Colon (tissue), 2 donors: ENCODE results near the gene SMARCC1.
"Not testable (repeated sequence)": the region's sequence is repeated elsewhere in the genome, so short reads cannot be mapped to it uniquely, and the experiment has no call there.

Source experiments
- FAIRE-seq: peaks from 2 replicates; lab custom pipeline; 2012; peaks lifted over from hg19 to GRCh38; lab: Jason Lieb, UNC
- donor health status: control.
- donor health status: control.

Gene SMARCC1

DNA sequence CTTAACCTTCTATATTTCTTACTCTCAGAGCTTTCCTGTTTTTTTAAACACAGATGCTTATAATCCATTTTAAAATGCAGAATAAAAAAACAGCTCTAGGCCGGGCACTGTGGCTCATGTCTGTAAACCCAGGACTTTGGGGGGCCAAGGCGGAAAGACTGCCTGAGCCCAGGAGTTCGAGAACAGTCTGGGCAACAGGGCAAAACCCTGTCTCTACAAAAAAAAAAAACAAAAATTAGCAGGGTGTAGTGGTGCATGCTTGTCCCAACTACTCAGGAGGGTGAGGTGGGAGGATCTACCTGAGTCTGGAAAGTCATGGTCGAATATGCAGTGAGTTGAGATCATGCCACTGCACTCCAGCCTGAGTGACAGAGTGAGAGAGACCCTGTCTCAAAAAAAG, 15.5 kb downstream of the SMARCC1 start:
- no peak for FAIRE-seq

DNA sequence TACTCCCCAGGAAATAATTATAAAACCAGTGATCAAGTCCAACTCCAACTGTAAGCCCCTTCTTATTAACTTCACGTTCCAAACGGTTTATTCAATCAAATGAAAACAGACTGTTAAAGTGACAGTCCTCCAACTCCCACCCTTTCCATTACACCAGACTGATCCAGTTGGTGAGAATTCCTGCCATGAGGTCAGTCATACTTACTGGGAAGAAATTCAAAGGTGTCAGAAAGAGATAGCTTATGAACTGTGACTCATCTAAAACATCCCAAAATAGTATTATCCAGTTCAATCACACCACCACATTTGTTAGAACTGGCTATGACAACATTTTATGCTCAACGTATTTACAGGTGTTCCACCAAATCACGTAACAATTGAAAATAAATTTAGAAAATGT, 19.5 kb downstream of the SMARCC1 start:
- no peak for FAIRE-seq

DNA sequence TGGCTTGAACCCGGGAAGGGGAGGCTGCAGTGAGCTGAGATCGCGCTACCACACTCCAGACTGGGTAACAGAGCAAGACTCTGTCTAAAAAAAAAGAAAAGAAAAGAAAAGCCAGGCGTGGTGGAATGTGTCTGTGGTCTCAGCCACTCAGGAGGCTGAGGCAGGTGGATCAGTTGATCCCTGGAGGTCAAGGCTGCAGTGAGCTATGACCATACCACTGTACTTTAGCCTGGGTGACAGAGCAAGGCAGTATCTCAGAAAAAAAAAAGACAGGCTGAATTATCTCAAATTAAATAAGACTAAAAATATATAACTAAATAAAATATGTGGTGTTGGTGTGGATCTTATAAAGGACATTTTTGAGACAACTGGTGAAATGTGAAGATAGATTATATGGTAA, 20.6 kb downstream of the SMARCC1 start:
- no peak for FAIRE-seq

DNA sequence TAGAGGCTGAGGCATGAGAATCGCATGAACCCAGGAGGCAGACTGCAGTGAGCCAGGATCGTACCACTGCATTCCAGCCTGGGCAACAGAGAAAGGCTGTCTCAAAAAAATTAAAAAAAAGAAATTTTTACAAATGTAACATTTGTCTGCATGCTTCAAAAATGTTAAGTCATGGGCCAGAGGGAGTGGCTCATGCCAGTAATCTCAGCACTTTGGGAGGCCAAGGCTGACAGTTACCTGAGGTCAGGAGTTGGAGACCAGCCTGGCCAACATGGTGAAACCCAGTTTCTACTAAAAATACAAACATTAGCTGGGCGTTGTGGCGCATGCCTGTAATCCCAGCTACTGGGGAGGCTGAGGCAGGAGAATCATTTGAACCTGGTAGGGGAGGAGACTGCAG, 21.5 kb downstream of the SMARCC1 start:
- not testable (repeated sequence) for FAIRE-seq

DNA sequence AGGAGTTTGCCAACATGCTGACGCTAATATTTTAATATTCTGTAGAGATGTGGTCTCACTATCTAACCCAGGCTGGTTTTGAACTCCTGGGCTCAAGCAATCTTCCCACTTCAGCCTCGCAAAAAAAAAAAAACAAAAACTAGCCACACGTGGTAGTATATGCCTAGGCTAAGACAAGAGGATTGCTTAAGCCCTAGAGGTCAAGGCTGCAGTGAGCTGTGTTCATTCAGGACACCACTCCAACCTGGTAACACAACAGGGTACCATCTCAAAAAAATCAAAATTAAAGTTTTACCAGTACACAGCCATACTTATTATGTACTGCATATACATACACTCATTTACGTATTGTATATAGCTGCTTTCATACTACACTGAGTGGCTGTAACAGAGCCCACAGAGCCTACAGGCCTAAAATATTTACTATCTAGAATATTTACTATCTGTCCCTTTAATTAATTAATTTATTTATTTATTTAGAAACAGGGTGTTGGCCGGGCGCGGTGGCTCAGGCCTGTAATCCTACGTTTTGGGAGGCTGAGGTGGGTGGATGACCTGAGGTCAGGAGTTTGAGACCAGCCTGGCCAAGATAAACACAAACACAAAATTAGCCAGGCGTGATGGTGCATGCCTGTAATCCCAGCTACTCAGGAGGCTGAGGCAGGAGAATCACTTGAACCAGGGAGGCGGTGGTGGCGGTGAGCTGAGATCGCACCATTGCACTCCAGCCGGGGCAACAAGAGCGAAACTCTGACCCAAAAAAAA, 23.2 kb downstream of the SMARCC1 start:
- no peak for FAIRE-seq

DNA sequence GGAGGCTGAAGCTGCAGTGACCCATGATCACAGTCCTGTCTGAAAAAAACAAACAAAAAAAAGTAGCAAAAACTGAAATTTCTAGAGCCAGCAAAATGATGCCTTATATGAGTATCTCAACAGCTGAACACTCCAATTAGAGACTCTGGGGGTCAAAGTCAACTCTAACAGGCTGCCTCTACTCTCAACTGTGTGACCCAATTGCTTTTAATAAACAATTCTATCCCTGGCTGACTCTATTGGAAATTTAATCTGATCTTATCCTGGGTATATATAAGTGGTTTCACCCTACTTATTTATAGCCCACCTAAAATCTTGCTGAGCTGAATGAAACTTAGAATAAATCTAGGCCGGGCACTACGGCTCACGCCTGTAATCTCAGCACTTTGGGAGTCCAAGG, 29.0 kb downstream of the SMARCC1 start:
- FAIRE-seq, result no peak

DNA sequence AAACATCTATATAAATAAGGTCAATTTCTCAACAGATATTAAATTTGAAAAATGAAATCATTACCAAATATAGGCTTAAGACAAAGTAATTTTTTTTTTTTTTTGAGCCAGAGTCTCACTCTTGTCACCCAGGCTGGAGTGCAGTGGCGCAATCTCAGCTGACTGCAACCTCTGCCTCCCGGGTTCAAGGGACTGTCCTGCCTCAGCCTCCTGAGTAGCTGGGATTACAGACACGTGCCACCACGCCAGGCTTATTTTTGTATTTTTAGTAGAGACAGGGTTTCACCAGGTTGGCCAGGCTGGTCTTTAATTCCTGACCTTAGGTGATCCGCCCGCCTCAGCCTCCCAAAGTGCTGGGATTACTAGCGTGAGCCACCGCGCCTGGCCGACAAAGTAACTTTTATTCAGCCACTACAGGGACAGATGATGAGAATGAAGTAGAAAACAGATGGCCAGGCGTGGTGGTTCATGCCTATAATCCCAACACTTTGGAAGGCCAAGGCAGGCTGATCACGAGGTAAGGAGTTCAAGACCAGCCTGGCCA, 30.8 kb downstream of the SMARCC1 start:
- FAIRE-seq, result not testable (repeated sequence)

DNA sequence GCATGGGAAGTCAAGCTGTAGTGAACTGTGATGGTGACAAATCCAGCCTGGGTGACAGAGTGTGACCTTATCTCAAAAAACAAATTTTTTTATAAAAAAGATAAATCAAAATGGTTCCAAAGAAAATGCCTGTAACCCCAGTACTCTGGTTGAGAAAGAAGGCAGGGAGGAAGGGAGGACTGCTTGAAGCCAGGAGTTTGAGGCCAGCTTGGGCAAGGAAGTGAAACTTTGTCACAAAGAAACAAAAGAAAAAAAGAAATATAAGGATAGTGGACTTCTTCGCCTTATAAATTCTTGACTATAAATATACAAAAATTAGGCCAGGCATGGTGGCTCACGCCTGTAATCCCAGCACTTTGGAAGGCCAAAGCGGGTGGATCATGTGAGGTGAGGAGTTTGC, 34.1 kb downstream of the SMARCC1 start:
- FAIRE-seq, result no peak

DNA sequence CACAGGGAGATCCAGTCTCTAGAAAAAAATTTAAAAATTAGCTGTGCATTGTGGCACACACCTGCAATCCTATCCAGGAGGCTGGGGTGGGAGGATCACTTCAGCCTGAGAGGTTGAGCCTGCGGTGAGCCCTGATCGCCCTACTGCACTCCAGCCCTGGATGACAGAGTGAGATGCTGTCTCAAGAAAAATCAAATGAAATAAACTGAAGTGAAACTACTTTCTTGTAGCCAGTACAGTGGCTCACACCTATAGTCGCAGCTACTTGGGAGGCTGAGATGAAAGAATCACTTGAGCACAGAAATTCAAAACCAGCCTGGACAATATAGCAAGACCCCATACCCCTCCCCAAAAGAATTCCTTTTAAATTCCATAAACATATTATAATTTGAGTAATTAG, 35.4 kb downstream of the SMARCC1 start:
- no peak for FAIRE-seq

DNA sequence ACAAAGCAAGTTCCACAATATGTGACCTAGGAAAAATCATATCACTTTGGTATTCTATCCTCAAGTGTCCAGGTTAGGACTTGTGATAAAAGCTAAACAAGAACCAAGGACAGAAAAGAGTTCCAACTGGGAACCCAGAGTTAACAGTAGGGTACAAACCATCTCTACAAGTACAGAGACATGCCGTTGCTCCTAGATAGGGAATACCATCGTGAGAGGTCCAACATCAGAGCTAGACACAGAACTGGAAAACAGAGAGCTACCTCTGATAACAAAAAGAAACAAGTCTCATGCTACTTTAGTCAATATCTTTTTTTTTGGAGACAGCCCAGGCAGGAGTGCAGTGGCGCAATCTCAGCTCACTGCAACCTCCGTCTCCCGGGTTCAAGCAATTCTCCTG, 37.8 kb downstream of the SMARCC1 start:
- no peak for FAIRE-seq

DNA sequence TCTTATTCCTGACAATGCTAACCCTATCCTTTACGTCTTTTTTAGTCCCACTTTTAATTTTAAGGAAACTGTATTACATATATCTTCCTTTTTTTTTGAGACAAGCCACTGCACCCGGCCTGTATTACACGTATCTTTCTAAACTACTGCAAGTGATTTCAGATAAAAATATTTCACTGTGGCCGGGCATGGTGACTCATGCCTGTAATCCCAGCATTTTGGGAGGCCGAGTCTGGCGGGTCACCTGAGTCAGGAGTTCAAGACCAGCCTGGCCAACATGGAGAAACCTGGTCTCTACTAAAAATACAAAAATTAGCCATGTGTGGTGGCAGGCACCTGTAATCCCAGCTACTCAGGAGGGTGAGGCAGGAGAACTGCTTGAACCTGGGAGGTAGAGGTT, 38.3 kb downstream of the SMARCC1 start:
- not testable (repeated sequence) for FAIRE-seq

DNA sequence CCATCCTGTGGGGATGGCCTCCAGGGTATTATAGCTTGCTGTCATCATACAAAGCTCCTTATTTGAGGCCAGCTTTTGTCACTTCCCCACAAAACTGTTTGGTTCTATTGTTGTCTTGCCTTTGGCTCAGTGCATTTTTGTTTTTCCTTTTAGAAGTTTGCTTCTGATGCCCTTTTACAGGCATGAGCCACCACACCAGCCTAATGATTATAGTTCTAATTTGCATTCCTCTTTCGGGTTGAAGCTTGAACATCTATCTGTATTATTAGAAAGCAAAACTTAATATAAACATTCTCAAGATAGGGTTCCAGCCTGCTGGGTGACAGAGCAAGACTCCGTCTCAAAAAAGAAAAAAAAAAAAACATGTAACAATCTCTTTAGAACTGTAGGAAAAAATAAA, 39.8 kb downstream of the SMARCC1 start:
- no peak for FAIRE-seq

DNA sequence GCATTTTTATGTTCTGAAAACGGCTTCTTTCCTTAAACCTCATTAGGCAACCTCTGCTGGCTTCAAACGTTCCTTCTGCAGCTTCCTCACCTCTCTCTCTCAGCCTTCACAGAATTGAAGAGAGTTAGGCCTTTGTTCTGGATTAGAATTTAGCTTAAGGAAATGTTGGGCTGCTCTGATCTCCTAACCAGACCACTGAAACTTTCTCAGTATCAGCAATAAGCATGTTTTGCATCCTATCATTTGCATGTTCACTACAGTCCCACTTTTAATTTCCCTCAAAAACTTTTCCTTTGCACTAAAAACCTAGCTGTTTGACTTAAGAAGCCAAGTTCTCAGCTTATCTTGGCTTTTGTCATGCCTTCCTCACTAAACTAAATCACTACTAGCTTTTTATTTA, 49.5 kb downstream of the SMARCC1 start:
- FAIRE-seq, result no peak

DNA sequence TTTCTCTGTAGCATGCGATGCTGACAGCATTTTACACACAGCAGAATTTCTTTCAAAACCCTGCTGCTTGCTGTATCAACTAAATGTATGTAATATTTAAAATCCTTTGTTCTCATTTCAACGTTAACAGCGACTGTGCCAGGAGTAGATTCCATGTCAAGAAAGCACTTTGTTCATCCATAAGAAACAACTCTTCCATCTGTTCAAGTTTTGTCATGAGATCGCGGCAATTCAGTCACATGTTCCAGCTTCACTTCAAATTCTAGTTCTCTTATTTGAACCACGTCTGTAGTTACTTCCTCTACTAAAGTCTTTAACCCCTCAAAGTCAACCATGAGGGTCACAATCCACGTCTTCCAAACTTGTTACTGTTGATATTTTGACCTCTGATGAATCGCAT, 50.6 kb downstream of the SMARCC1 start:
- no peak for FAIRE-seq

DNA sequence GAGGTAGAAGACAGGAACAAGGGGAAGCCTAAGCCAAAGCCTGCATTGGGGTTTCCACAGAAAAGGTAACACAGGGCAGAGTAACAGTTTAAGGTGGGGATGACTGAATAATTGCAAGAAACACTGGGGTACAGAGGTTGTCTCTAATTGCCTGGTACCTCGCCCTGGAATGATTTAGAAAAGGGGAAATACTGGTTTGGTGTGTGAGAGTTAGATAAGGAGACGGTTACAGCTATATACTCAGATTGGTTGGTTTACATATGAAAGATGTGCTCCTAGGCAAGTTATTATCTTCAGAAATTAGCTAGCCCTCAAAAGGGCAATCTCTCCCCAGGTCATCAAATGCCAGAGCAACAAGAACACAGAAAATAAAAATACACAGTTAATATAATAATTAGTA, 58.8 kb downstream of the SMARCC1 start:
- no peak for FAIRE-seq

DNA sequence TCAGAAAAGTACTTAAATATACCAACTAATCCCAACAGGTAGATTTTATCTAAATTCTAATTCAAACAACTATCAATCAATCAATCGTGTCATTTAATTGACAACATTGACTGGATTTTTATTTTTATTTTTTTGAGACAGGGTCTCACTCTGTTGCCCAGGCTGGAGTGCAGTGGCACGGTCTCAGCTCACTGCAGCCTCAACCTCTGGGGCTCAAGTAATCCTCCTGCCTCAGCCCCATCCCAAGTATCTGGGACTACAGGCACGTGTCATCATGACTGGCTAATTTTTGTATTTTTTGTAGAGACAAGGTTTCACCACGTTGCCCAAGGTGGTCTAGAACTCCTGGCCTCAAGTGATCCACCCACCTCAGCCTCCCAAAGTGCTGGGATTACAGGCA, 64.2 kb downstream of the SMARCC1 start:
- not testable (repeated sequence) for FAIRE-seq

DNA sequence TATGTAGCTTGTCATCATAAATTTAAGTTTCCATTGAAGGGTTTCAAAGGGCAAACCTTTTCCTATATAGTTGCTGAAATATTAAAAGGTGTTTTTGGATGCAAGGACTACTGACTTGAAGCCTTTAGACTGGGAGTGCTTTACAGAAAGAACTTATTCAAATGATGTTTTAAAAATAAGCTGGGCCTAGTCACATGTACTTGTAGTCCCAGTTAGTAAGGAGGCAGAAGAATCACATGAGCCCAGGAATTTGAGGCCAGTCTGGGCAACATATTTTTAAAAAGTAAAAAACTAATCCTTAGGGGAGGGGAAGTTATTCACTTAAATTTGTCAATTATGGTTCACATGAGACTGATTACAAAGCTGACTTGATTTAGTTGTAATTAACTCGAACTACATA, 65.0 kb downstream of the SMARCC1 start:
- FAIRE-seq, result no peak

DNA sequence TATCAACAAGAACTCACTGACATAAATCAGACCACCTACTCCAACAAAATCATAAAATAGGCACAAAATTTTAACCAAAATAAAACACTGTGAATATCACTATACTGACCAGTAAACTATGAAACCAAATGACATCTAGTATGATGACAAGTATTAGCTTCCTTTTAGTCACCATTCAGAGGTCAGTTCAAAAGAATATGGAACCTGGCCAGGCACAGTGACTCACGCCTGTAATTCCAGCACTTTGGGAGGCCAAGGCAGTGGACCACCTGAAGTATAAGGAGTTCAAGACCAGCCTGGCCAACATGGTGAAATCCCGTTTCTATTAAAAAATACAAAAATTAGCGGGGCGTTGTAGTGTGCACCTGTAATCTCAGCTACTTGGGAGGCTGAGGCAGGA, 65.8 kb downstream of the SMARCC1 start:
- FAIRE-seq, result no peak

DNA sequence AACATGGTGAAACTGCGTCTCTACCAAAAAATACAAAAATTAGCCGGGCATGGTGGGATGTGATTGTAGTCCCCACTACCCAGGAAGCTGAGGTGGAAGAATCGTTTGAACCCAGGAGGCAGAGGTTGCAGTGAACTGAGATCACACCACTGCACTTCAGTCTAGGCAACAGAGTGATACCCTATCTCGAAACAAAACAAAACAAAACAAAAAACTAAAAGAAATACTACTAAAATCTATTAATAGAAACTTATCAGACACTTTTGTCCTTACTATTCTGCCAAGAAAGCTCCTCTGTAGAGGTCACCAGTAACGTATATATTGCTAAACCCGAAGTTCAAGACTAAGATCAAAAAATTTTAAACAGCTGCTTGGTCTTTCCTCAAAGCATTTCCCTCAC, 67.1 kb downstream of the SMARCC1 start:
- no peak for FAIRE-seq

DNA sequence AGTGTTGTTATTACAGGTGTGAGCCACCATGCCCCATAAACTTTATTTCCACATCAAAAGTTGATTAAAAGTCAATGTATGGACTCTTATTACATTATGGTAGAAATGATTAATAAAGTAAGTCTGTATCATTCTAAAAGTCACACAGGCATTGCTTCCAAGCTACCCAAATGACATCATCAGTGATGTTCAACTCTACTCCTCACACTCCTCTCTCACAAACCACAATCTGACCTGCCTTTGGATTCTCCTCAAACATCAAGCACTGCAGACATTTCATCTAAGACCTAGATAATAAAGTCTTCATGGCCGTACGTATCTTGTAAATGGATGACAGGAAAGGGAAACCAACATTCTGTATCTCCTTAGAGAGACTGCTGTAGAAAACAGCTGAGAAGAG, 68.0 kb downstream of the SMARCC1 start:
- FAIRE-seq, result no peak

DNA sequence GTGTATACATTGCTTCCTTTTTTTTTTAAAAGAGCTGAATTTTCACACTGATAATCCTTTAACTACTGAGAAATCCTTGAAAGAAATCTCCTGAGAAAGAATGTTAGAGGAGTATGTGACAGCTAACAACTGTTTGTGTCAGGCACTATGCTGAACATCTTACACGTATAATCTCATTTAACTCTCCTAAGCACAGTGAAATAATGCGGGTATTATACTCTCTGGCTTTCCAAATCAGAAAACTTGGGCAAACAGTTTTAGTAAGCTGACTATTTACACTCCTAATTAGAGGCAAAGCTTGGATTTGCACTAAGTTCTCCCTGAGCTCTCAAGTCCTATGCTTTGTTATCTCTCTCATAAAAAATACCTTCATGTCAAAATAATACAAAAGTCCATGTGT, 69.3 kb downstream of the SMARCC1 start:
- no peak for FAIRE-seq

DNA sequence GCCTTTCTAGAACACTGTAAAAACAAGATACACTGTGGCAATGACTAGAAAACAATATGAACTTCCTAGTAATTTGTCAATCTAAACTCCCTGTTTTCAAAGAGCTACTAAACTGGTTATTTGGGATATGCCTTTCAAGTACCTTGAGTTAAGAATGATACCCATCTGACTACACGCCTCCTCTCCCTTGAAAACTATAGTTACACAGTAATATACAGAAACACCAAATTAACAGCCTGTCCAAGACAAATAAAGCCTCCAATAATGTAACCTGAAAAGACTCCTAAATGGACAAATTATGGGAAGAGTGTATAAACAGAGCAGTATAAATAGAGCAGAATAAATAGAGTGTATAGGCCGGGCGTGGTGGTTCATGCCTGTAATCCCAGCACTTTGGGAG, 70.1 kb downstream of the SMARCC1 start:
- no peak for FAIRE-seq

DNA sequence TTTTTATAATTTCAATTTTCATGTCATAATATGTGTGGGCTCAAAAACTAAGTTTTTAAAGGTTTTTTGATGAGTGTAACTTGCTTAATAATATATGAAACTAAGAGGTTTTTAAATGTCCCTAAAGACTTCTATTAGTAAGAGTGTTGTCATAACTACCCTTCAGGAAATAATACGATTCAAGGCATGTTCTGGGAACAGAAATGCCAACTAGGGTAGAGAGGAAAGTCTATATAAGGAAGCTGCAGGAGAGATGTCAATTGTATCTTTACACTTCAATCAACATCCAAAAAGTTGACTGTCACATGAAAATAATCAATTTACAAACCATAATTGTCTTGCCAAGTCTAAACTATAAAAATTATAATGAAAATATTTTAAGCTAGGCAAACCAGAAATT, 76.3 kb downstream of the SMARCC1 start:
- no peak for FAIRE-seq

DNA sequence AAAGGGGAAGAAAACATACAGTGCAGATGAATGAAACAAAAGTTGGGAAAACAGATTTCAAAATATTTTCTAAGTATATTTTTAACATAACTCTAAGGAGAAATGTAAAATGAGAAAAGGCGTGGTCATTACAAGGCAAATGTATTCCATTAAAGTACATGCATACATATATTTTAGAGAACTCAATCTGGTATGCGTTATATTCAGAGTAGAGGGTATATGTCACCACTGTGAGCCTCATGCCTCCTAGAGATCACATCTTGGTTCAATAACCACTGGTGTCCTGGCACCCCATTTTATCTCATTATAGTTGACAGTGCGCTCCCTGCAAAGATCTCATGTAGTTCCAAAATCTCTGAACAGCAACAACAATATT, 77.5 kb downstream of the SMARCC1 start:
- no peak for FAIRE-seq
